Uterine smooth muscle cell (primary cell): Measurements from ENCODE around the gene TMEM225B. TPM values are rescaled to one million over a fixed set of nuclear protein-coding genes. Genes with fewer than 3 reads are reported as not detected.

Source experiments
- total RNA-seq: library from RNA; depleted of rRNA; stranded (reverse); fragments of >200 nt; gene quantifications from 2 replicates; pipeline ENCODE4 v1.2.3, GENCODE V29; 2014

Gene TMEM225B, protein sequence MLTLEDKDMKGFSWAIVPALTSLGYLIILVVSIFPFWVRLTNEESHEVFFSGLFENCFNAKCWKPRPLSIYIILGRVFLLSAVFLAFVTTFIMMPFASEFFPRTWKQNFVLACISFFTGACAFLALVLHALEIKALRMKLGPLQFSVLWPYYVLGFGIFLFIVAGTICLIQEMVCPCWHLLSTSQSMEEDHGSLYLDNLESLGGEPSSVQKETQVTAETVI
- total RNA-seq, result 0.55 and 1.2 TPM in 2 replicates

DNA sequence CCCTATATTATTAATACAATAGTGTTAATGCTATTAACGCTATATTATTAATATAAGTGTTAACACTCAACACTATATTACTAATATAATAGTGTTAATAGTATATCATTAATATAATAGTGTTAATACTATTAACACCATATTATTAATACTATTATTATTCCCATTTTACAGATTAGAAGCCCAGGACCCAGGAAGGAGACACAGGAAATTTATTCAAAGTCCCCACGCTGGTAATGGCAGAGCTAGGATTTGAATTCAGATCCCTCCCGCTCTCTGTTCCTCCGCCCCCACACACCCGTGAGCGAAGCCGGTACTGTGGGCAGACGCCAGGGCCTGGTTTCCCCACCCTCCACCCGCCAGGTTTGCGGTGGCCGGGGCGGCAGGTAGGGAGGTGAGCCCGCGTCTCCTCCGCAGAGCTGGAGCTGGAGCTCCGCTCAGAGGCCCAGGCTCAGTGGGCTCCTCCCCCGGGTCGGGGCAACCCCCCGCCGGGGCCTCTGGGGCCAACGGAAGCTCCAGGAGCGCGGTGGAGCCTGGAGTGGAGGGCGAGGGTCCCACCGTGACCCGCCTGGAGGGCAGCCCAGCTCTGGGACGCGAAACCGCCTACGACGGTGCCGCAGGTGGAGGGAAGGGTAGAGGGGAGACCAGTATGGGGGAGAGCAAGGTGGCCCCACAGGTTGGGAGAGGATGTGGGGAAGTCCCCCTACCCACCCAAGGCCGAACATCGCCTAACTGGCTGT is at the start of gene TMEM225B:
TSS of gene TMEM225B (plus strand) at position 506 of the 740 bp plus-strand sequence. CDS start 6,122 bp downstream, outside the sequence.

DNA sequence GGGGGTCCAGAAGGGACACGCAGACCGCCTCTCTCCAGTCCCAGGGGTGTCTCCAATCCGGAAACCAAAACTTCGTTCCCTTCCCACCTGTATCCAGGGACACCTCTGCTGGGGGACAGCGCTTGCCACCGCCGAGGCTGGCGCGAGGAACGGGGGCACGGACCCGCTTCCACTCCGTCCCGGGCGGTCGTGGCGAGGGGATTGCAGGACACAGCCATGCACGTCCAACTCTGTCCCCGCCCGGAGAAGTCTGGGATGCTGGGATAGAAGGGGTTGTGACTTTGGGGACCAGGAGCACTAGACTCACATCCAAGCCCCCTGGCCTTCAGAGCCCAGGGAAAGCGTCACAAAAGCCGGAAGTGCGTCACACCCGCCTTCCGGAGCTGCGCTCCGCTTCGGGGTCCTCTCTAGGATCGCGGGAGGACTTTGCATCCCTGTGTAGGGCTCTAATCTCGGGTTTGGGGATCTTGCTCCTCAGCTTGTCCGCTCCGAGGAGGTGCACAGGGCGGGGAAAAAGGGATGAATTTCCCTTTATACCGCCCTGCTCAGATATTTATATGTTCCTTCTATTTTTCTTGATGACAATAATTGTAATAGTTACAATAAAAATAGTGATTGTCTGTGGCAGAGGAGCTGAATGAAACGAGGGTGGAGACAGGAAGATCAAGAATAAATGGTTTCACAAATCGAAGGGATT is 46.2 kb upstream of the TMEM225B start, which contains the start of gene FAM200A:
TSS of gene FAM200A (minus strand) at position 348 of the 697 bp plus-strand sequence. CDS start 3,707 bp downstream, outside the sequence.

DNA sequence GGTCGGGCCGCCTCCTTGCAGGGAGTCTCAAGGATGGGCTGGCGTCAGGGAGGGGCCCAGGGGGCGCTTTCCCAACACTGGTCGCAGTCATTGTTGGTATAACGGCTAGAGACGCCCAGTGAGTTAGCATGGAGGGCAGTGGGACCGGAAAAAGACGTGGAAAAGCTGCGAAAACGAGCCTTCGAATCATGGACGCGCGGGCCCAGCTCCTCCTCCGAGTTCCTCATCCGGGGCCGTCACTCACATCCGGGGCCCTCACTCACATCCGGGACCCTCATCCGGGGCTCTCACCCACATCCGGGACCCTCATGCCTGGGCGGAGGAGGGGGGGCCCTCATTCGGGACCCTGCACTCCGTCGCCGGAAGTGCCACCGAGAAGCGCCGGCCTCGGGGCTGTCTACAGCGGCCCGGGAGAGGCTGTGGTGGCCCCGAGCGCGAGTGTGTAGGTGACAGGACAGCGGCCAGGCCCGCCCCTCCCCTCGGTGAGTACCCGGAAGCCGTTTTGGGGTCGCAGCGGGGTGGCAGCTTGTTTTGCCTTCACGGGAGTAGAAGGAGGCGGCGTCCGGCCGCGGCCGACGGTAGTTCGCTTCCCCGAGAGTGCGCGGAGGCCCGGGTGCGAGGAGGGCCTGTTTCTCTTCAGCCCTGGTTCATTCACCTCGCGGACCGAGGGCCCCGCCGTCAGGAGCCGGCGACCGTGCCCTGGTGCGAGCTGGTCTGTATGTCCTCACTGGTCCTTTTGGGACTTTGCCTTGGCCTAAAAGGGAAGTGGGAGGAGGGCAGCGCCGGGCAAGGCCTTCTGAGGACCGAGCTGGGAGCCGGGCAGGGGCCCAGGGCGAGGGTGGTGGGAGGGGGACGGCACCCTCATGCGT is 39.5 kb upstream of the TMEM225B start, which contains the start of gene ZNF655:
TSS of gene ZNF655 (plus strand) at position 337 of the 869 bp plus-strand sequence. CDS start 1,918 bp downstream, outside the sequence.

DNA sequence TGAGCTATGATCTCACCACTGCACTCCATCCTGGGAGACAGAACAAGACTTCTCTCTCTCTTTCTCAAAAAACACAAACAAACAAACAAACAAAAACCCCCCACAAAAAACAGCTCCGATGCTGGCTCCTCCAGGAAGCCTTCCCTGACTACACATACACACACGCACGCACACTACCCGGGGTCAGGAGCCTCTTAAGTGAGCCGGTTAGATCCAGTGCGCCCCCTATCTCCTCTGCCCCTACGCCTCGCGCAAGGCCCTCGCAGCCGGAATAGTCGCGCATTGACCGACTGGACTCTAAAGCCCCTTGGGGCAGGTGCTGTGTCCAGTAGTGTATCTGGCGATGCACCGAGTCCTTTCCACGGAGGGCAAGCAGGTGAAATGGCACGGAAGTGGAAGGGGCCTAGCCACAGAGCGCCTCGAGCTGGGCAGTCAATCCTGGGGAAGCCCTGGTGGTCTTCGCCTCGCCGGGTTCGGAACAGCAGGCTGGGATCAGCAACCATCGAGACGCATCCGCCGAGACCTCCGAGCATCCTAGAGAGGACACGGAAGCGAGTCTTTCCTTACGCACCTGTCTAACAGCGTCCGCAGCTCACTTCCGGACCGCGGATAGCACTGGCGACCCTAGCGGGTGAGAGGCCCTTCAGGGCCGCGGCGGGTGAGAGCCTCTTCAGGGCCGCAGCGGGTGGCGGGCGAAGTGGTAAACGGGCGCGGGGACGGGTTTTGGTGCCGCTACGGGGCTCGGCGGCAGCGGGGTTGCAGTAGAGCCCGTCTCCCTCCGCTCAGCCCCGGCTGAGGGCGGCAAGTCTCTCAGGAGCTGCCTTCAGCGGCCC is 18.5 kb downstream of the TMEM225B start, which contains the start of gene ZSCAN25:
TSS of gene ZSCAN25 (plus strand) at position 588 of the 833 bp plus-strand sequence. CDS start 2,661 bp downstream, outside the sequence.

Other genes starting within 250 kb of the TMEM225B start
- gene ARPC1B, start 223.5 kb upstream of the TMEM225B start, total RNA-seq, result 473 and 553 TPM in 2 replicates
- 80.1 and 121 TPM in 2 replicates for gene PDAP1, start 189.7 kb upstream of the TMEM225B start, total RNA-seq
- gene BUD31, start 189.3 kb upstream of the TMEM225B start, total RNA-seq, result 103 and 113 TPM in 2 replicates
- gene PTCD1, start 159.5 kb upstream of the TMEM225B start, total RNA-seq, result 8.6 and 9.8 TPM in 2 replicates
- 45.3 and 46.0 TPM in 2 replicates for gene CPSF4, start 159.3 kb upstream of the TMEM225B start, total RNA-seq
- gene ATP5MF, start 132.1 kb upstream of the TMEM225B start, total RNA-seq, result 164 and 387 TPM in 2 replicates
- gene ZNF789, start 125.4 kb upstream of the TMEM225B start, total RNA-seq, result 7.3 and 9.1 TPM in 2 replicates
- gene ZNF394, start 98.0 kb upstream of the TMEM225B start, total RNA-seq, result 21.5 and 26.0 TPM in 2 replicates
- gene ZKSCAN5, start 93.6 kb upstream of the TMEM225B start, total RNA-seq, result 13.6 and 13.7 TPM in 2 replicates
- 6.9 and 7.9 TPM in 2 replicates for gene FAM200A, start 46.2 kb upstream of the TMEM225B start, total RNA-seq
- gene ZNF655, start 39.6 kb upstream of the TMEM225B start, total RNA-seq, result 74.0 and 82.1 TPM in 2 replicates
- 11.5 and 12.5 TPM in 2 replicates for gene ZSCAN25, start 18.7 kb downstream of the TMEM225B start, total RNA-seq
- 3.5 and 4.8 TPM in 2 replicates for gene CYP3A5, start 81.7 kb downstream of the TMEM225B start, total RNA-seq
- 0.55 and 1.2 TPM in 2 replicates for gene CYP3A7, start 136.9 kb downstream of the TMEM225B start, total RNA-seq
- not detected in 2 replicates for gene CYP3A4, start 185.9 kb downstream of the TMEM225B start, total RNA-seq
- gene CYP3A43, start 229.7 kb downstream of the TMEM225B start, total RNA-seq, result not detected in 2 replicates